NCI-H510A (cell line): Measurements from ENCODE around the gene CASP8AP2.
"Not testable (repeated sequence)": the region's sequence is repeated elsewhere in the genome, so short reads cannot be mapped to it uniquely, and the experiment has no call there.

Source experiments
- DNase-seq: peaks from one replicate; lab custom pipeline; 2025; lab: John Stamatoyannopoulos, UW

CASP8AP2 gene

GRCh38 chr6:89826029-89826528, 3.6 kb upstream of the CASP8AP2 start:
- DNase-seq, result no peak

GRCh38 chr6:89828475-89828987, 1.1 kb upstream of the CASP8AP2 start:
- DNase-seq, result not testable (repeated sequence)

- no peak for DNase-seq
These were observed 650 bp upstream of the CASP8AP2 start for GRCh38 chr6:89828988-89829471.

GRCh38 chr6:89830170-89830809, 610 bp downstream of the CASP8AP2 start:
- DNase-seq, result no peak

- no peak for DNase-seq
These were observed 5.5 kb downstream of the CASP8AP2 start for GRCh38 chr6:89834884-89835792.

- DNase-seq, result no peak
These were observed 7.1 kb downstream of the CASP8AP2 start for GRCh38 chr6:89836639-89837222.

- no peak for DNase-seq
These were observed 10.9 kb downstream of the CASP8AP2 start for GRCh38 chr6:89840538-89840937.

GRCh38 chr6:89842228-89842627, 12.5 kb downstream of the CASP8AP2 start:
- DNase-seq, result no peak

- DNase-seq, result no peak
These were observed 13.4 kb downstream of the CASP8AP2 start for GRCh38 chr6:89843070-89843469.

GRCh38 chr6:89847513-89847912, 17.8 kb downstream of the CASP8AP2 start:
- not testable (repeated sequence) for DNase-seq

GRCh38 chr6:89853068-89853467, 23.4 kb downstream of the CASP8AP2 start:
- no peak for DNase-seq

- no peak for DNase-seq
These were observed 28.4 kb downstream of the CASP8AP2 start for GRCh38 chr6:89858041-89858440.

GRCh38 chr6:89859744-89860143, 30.1 kb downstream of the CASP8AP2 start:
- DNase-seq, result no peak

- DNase-seq, result no peak
These were observed 32.6 kb downstream of the CASP8AP2 start for GRCh38 chr6:89862273-89862672.

- DNase-seq, result no peak
These were observed 33.0 kb downstream of the CASP8AP2 start for GRCh38 chr6:89862698-89863097.

GRCh38 chr6:89866024-89866678, 36.5 kb downstream of the CASP8AP2 start:
- DNase-seq, result no peak

GRCh38 chr6:89873721-89874120, 44.0 kb downstream of the CASP8AP2 start:
- DNase-seq, result no peak

GRCh38 chr6:89874438-89874837, 44.8 kb downstream of the CASP8AP2 start:
- no peak for DNase-seq

- DNase-seq, result no peak
These were observed 56.9 kb downstream of the CASP8AP2 start for GRCh38 chr6:89886378-89887120.

- DNase-seq, result no peak
These were observed 57.9 kb downstream of the CASP8AP2 start for GRCh38 chr6:89887452-89888137.

- no peak for DNase-seq
These were observed 58.4 kb downstream of the CASP8AP2 start for GRCh38 chr6:89888138-89888514.
